Fibroblast of skin of right quadriceps (primary cell): ENCODE results near the gene AP1M2.
"Not testable (repeated sequence)": the region's sequence is repeated elsewhere in the genome, so short reads cannot be mapped to it uniquely, and the experiment has no call there.

Experiments
- DNase-seq: peaks from one replicate; pipeline ENCODE4 v3.0.0-alpha.2; 2013

Gene AP1M2

GRCh38 chr19:10600149-10600548, 13.0 kb upstream of the AP1M2 start:
- no peak for DNase-seq

GRCh38 chr19:10593820-10594637, 6.9 kb upstream of the AP1M2 start:
- DNase-seq, result no peak

GRCh38 chr19:10593148-10593547, 6.0 kb upstream of the AP1M2 start:
- DNase-seq, result no peak

GRCh38 chr19:10587839-10588150, 683 bp upstream of the AP1M2 start:
- no peak for DNase-seq

- no peak for DNase-seq
Measured at GRCh38 chr19:10586396-10586795, 716 bp downstream of the AP1M2 start.

- DNase-seq, result no peak
Measured at GRCh38 chr19:10583036-10583776, 3.9 kb downstream of the AP1M2 start.

- no peak for DNase-seq
Measured at GRCh38 chr19:10582091-10582490, 5.0 kb downstream of the AP1M2 start.

- DNase-seq, result peak; percentile 85
Measured at GRCh38 chr19:10580979-10581631, 6.0 kb downstream of the AP1M2 start.

GRCh38 chr19:10577951-10578350, 9.2 kb downstream of the AP1M2 start:
- DNase-seq, result no peak

- no peak for DNase-seq
Measured at GRCh38 chr19:10575011-10575716, 11.9 kb downstream of the AP1M2 start.

GRCh38 chr19:10574462-10574861, 12.7 kb downstream of the AP1M2 start:
- no peak for DNase-seq

GRCh38 chr19:10573793-10574192, 13.3 kb downstream of the AP1M2 start:
- DNase-seq, result not testable (repeated sequence)

- peak; percentile 99 for DNase-seq
Measured at GRCh38 chr19:10568826-10569651, 18.1 kb downstream of the AP1M2 start, which contains the start of gene CDKN2D. TSS of gene CDKN2D (minus strand) at chr19:10568979. CDS start at chr19:10568653, 326 bp downstream.

GRCh38 chr19:10568062-10568825, 18.9 kb downstream of the AP1M2 start:
- no peak for DNase-seq

- DNase-seq, result no peak
Measured at GRCh38 chr19:10567656-10568055, 19.5 kb downstream of the AP1M2 start.

- no peak for DNase-seq
Measured at GRCh38 chr19:10566658-10567410, 20.3 kb downstream of the AP1M2 start.

- no peak for DNase-seq
Measured at GRCh38 chr19:10566408-10566657, 20.8 kb downstream of the AP1M2 start.

GRCh38 chr19:10565567-10566407, 21.3 kb downstream of the AP1M2 start, which contains the start of gene KRI1:
TSS of gene KRI1 (minus strand) at chr19:10566010. CDS start at chr19:10565999, 11 bp downstream.
- DNase-seq, result peak; percentile 96

- DNase-seq, result peak; percentile 43
Measured at GRCh38 chr19:10565028-10565566, 22.0 kb downstream of the AP1M2 start.

GRCh38 chr19:10562609-10563008, 24.5 kb downstream of the AP1M2 start:
- DNase-seq, result no peak
